Measurements from ENCODE around the gene SMTN.

DNA sequence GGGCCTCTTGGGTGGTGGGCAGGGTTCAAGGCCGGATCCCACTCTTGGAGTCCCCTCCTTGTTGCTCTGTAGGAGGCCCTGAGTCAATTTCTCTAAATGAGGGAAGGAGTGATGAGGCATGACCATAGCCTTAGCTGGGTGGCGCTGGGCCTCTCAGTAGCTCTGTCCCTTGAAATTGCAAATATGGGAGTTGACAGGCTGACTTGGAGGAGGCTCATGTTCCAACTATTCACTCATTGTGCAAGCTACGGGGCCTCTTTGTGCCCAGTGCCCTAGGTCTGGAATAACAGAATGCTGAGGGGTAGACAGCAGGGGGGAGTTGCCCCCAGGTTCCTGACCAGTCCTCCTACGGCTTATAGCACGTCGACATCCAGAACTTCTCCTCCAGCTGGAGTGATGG, 18.3 kb downstream of the SMTN start:
- TF ChIP-seq, protein P1, sequence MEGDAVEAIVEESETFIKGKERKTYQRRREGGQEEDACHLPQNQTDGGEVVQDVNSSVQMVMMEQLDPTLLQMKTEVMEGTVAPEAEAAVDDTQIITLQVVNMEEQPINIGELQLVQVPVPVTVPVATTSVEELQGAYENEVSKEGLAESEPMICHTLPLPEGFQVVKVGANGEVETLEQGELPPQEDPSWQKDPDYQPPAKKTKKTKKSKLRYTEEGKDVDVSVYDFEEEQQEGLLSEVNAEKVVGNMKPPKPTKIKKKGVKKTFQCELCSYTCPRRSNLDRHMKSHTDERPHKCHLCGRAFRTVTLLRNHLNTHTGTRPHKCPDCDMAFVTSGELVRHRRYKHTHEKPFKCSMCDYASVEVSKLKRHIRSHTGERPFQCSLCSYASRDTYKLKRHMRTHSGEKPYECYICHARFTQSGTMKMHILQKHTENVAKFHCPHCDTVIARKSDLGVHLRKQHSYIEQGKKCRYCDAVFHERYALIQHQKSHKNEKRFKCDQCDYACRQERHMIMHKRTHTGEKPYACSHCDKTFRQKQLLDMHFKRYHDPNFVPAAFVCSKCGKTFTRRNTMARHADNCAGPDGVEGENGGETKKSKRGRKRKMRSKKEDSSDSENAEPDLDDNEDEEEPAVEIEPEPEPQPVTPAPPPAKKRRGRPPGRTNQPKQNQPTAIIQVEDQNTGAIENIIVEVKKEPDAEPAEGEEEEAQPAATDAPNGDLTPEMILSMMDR (conservative IDR thresholded peaks at IDR 0.05; ENCODE audit: low read depth, low read length), result no peak
- no peak for TF ChIP-seq EZH2 (IDR thresholded peaks at IDR 0.05; ENCODE audit: low read length, unreplicated experiment)
- TF ChIP-seq EZH2phosphoT487 (IDR thresholded peaks at IDR 0.05; ENCODE audit: borderline replicate concordance, low read length), result no peak

Measured in PC-3 (cell line).